ENCODE results near the gene SOX13. TPM values are rescaled to one million over a fixed set of nuclear protein-coding genes. Genes with fewer than 3 reads are reported as not detected.

Gene SOX13
- polyA plus RNA-seq, 1 experiment: 2.0 TPM

DNA sequence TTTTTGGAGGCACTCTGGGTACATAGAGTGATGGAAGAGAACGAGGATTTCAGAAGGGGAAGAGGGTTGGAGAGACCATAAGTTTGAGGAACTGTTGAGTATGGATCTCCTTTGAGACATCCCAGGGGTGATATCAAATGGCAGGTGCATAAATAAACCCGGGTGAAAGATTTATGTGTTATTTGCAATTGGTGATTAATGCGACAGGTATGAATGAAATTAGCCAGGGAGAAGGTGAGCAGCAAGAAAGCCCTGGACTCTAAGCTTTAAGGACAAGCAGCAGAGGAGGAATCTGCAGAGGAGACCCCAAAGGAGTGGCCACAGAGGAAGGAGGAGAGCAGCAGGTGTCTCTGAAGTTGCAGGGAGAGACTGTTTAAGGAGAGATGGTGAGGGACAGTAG is 102.0 kb downstream of the SOX13 start:
- no peak overlapping the region for H3K27ac ChIP-seq (ENCODE audit: low read depth, low read length)
- H3K9me3 ChIP-seq (ENCODE audit: control insufficient read depth, insufficient read depth, low read length): peaks cover 3% of the 10 kb centered on the region
- H3K27me3 ChIP-seq (ENCODE audit: control insufficient read depth, insufficient read depth, low read length): no peaks in the 10 kb centered on the region
- H3K4me3 ChIP-seq (ENCODE audit: low read depth, low read length): no peak overlapping the region
- CTCF ChIA-PET: interaction anchor here (1.8 to 5.3 kb wide), 3 partner anchors 12 to 224 kb away, joined by 8 to 33 read pairs (median 12); no protein-coding TSS in a partner anchor
- no peak for DNase-seq (ENCODE audit: low read depth, low spot score)
- POLR2A ChIA-PET: no interaction called here
- TF ChIP-seq, protein P1, sequence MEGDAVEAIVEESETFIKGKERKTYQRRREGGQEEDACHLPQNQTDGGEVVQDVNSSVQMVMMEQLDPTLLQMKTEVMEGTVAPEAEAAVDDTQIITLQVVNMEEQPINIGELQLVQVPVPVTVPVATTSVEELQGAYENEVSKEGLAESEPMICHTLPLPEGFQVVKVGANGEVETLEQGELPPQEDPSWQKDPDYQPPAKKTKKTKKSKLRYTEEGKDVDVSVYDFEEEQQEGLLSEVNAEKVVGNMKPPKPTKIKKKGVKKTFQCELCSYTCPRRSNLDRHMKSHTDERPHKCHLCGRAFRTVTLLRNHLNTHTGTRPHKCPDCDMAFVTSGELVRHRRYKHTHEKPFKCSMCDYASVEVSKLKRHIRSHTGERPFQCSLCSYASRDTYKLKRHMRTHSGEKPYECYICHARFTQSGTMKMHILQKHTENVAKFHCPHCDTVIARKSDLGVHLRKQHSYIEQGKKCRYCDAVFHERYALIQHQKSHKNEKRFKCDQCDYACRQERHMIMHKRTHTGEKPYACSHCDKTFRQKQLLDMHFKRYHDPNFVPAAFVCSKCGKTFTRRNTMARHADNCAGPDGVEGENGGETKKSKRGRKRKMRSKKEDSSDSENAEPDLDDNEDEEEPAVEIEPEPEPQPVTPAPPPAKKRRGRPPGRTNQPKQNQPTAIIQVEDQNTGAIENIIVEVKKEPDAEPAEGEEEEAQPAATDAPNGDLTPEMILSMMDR (IDR thresholded peaks at IDR 0.05; ENCODE audit: low read depth, low read length): no peak

- Histone ChIP-seq H3K9me3 (ENCODE audit: control insufficient read depth, insufficient read depth, low read length) (no peaks in the 10 kb centered on the region; the same call in 1 of the 2 replicates), H3K27ac (ENCODE audit: low read depth, low read length) (no peak overlapping the region), H3K27me3 (ENCODE audit: control insufficient read depth, insufficient read depth, low read length) (no peaks in the 10 kb centered on the region), H3K4me3 (ENCODE audit: low read depth, low read length) (no peak overlapping the region)
- DNase-seq (ENCODE audit: low read depth, low spot score): no peak
- TF ChIP-seq, protein P1 (IDR thresholded peaks at IDR 0.05; ENCODE audit: low read depth, low read length): no peak
- POLR2A ChIA-PET: no interaction called here
- CTCF ChIA-PET: interaction anchor here (0.7 to 5.3 kb wide), 4 partner anchors 13 to 223 kb away, joined by 3 to 33 read pairs (median 10); no protein-coding TSS in a partner anchor
Observed at GRCh38 chr1:204176049-204176448, 103.1 kb downstream of the SOX13 start.

DNA sequence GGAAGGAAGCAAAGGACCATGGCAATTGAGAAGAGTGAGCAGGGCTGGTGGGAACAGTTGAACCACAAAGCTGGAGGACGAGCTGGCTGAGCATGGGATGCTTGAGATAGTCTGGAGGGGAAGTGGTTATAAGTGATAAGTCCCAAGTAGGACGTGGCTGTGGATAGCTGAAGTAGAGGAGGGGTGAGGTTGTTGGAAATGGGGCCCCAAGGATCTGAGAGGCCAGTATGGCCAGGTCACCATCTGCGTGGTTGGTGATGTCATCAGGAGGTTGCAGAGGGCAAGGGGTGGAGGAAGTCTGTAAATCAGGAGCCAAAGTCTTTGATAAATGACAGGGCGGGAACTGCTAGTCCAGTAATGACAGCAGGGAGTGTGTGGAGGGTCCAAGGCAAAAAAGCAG is 104.2 kb downstream of the SOX13 start:
- no peak for DNase-seq (ENCODE audit: low read depth, low spot score)
- CTCF ChIA-PET: interaction anchor here (3.0 kb wide), 1 partner anchor 222 kb away, joined by 8 read pairs; no protein-coding TSS in a partner anchor
- H3K4me3 ChIP-seq (ENCODE audit: low read depth, low read length): no peak overlapping the region

More for the DNA sequence above, 104.2 kb downstream of the SOX13 start:
- POLR2A ChIA-PET: no interaction called here
- no peaks in the 10 kb centered on the region for H3K9me3 ChIP-seq (ENCODE audit: control insufficient read depth, insufficient read depth, low read length)
- TF ChIP-seq, protein P1 (IDR thresholded peaks at IDR 0.05; ENCODE audit: low read depth, low read length): no peak
- no peak overlapping the region for H3K27ac ChIP-seq (ENCODE audit: low read depth, low read length)
- H3K27me3 ChIP-seq (ENCODE audit: control insufficient read depth, insufficient read depth, low read length): no peaks in the 10 kb centered on the region

Other genes starting within 250 kb of the SOX13 start
- gene SNRPE, start 211.5 kb upstream of the SOX13 start, polyA plus RNA-seq (2011; rRNA removed): 227 and 278 TPM in 2 replicates
- gene ETNK2, start 78.9 kb downstream of the SOX13 start, polyA plus RNA-seq (2011; rRNA removed): 25.1 and 25.6 TPM in 2 replicates
- 0.72 and 0.94 TPM in 2 replicates for gene REN, start 93.2 kb downstream of the SOX13 start, polyA plus RNA-seq (2011; rRNA removed)
- 3.4 and 7.0 TPM in 2 replicates for gene KISS1, start 123.4 kb downstream of the SOX13 start, polyA plus RNA-seq (2011; rRNA removed)
- not detected in 2 replicates for gene GOLT1A, start 140.9 kb downstream of the SOX13 start, polyA plus RNA-seq (2011; rRNA removed)